SH-SY5Y (cell line): ENCODE data around the gene OTOGL.

Experiments
- GATA2 ChIP-seq: IDR thresholded peaks from 2 replicates; pipeline ENCODE4 v1.6.1; 2011; ENCODE audit warnings: mild to moderate bottlenecking, low read depth, low read length
- GATA3 ChIP-seq: IDR thresholded peaks from 2 replicates; pipeline ENCODE4 v1.6.1; 2011; ENCODE audit warnings: low read depth, mild to moderate bottlenecking, low read length, moderate library complexity

GRCh38 chr12:80262771-80263170 lies 163.4 kb downstream of the OTOGL start:
- TF ChIP-seq GATA3, result no peak
- TF ChIP-seq GATA2, result no peak
